Gastroesophageal sphincter (tissue), 3 donors: ENCODE measurements around the gene POTEH.
"Not testable (repeated sequence)": the region's sequence is repeated elsewhere in the genome, so short reads cannot be mapped to it uniquely, and the experiment has no call there.

ENCODE experiments used
- POLR2A ChIP-seq, 2 donors: fragments of 450-650 bp; IDR thresholded peaks; one replicate each; pipeline ENCODE4 v1.6.1; 2017; ENCODE audit warnings: antibody characterized with exemption in 2 of 2, mild to moderate bottlenecking in 2 of 2, moderate library complexity in 1 of 2
- TF ChIP-seq, protein P1 (sequence below), 4 experiments: fragments of 200-600 bp in 2 of 4; fragments of 450-650 bp in 2 of 4; sonication (generic) in 1 of 4; IDR thresholded peaks; one replicate each; pipeline ENCODE4 v1.5.1; 2017 to 2019; ENCODE audit warnings: antibody characterized with exemption in 4 of 4, mild to moderate bottlenecking in 2 of 4, moderate library complexity in 2 of 4

- TF ChIP-seq, protein P1, sequence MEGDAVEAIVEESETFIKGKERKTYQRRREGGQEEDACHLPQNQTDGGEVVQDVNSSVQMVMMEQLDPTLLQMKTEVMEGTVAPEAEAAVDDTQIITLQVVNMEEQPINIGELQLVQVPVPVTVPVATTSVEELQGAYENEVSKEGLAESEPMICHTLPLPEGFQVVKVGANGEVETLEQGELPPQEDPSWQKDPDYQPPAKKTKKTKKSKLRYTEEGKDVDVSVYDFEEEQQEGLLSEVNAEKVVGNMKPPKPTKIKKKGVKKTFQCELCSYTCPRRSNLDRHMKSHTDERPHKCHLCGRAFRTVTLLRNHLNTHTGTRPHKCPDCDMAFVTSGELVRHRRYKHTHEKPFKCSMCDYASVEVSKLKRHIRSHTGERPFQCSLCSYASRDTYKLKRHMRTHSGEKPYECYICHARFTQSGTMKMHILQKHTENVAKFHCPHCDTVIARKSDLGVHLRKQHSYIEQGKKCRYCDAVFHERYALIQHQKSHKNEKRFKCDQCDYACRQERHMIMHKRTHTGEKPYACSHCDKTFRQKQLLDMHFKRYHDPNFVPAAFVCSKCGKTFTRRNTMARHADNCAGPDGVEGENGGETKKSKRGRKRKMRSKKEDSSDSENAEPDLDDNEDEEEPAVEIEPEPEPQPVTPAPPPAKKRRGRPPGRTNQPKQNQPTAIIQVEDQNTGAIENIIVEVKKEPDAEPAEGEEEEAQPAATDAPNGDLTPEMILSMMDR (IDR thresholded peaks at IDR 0.05): not testable (repeated sequence)
- not testable (repeated sequence) for TF ChIP-seq POLR2A (IDR thresholded peaks at IDR 0.05)
Measured at GRCh38 chr22:15685641-15686040, 4.2 kb upstream of the POTEH start.
